ENCODE data around the gene TECPR2. TPM values are rescaled to one million over a fixed set of nuclear protein-coding genes. Genes with fewer than 3 reads are reported as not detected.
A peak's percentile ranks its signal among the peaks of the same experiment; 100 is the strongest.

The TECPR2 gene
- total and polyA plus RNA-seq, 2 of the 13 experiments (the other 11 are each of a cell fraction or from before 2014, with no cell fraction given) = 3.5 to 5.7 TPM

DNA sequence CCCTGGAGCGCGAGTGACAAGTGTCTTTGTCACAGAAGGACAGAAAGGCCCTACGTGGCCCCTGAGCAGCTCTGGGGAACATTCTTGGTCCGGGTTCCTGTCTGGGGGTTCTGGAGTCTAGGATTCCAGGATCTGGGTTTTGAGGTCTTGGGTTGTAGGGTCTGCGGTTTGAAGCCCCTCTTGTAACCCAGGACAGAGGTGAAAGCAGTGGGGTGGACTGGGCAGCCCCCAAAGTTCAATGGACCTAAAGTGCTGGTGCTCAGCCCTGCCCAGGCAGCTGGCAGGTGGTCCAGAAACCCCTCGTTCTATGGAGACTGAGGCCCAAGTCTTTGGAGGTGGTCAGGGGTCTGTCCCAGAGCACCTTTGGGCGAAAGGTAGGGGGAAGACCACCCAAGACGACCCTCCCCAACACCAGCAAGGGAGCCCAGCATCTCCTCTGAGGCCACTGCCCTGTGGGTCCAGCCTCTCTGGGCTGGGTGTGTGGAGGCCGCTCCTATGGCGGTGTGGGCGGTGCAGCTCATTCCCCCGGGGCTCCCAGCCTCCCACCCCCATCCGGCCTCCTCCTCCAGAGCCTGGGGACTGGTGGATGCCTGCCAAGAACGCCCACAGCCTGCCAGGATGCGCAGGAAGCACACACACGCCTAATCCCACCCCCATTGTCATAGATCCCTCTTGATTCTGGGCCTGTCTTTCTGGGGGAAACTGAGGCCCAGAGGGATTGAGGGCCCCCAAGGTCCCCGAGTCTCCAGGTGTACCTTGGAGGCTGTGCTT, 177.0 kb downstream of the TECPR2 start (continued):
- TF ChIP-seq HNF1A (IDR thresholded peaks at IDR 0.05; ENCODE audit: low read depth) (no peak), HNF1A (CRISPR knock-in tag; IDR thresholded peaks at IDR 0.05; ENCODE audit: borderline replicate concordance) (0 out of 2 replicates have a peak, but pooled peaks have one; percentile 24), POLR2AphosphoS5 (IDR thresholded peaks at IDR 0.05; ENCODE audit: low read depth, low read length) (peak; percentile 61), NBN (conservative IDR thresholded peaks at IDR 0.05) (no peak), CHD2 (IDR thresholded peaks at IDR 0.05; ENCODE audit: low read depth, low read length) (no peak), ZNF17 (CRISPR knock-in tag; IDR thresholded peaks at IDR 0.05) (no peak), ELF1 (CRISPR knock-in tag; IDR thresholded peaks at IDR 0.05) (no peak), DMAP1 (CRISPR knock-in tag; IDR thresholded peaks at IDR 0.05) (no peak), JUNB (CRISPR knock-in tag; IDR thresholded peaks at IDR 0.05; ENCODE audit: borderline replicate concordance) (no peak), ZNF513 (CRISPR knock-in tag; conservative IDR thresholded peaks at IDR 0.05) (no peak), ZNF331 (CRISPR knock-in tag; IDR thresholded peaks at IDR 0.05) (0 out of 2 replicates have a peak, but pooled peaks have one; percentile 42), MED8 (CRISPR knock-in tag; IDR thresholded peaks at IDR 0.05; ENCODE audit: insufficient replicate concordance) (no peak), MLLT10 (CRISPR knock-in tag; IDR thresholded peaks at IDR 0.05) (no peak), BCL6 (CRISPR knock-in tag; IDR thresholded peaks at IDR 0.05) (no peak), EP300 (IDR thresholded peaks at IDR 0.05; ENCODE audit: low read depth in 2 of 2, low read length in 2 of 2) (no peak), EP300 (CRISPR knock-in tag; IDR thresholded peaks at IDR 0.05; ENCODE audit: borderline replicate concordance) (no peak)
- TF ChIP-seq, protein P1, sequence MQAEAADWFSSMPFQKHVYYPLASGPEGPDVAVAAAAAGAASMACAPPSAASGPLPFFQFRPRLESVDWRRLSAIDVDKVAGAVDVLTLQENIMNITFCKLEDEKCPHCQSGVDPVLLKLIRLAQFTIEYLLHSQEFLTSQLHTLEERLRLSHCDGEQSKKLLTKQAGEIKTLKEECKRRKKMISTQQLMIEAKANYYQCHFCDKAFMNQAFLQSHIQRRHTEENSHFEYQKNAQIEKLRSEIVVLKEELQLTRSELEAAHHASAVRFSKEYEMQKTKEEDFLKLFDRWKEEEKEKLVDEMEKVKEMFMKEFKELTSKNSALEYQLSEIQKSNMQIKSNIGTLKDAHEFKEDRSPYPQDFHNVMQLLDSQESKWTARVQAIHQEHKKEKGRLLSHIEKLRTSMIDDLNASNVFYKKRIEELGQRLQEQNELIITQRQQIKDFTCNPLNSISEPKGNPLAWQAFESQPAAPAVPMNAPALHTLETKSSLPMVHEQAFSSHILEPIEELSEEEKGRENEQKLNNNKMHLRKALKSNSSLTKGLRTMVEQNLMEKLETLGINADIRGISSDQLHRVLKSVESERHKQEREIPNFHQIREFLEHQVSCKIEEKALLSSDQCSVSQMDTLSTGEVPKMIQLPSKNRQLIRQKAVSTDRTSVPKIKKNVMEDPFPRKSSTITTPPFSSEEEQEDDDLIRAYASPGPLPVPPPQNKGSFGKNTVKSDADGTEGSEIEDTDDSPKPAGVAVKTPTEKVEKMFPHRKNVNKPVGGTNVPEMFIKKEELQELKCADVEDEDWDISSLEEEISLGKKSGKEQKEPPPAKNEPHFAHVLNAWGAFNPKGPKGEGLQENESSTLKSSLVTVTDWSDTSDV (CRISPR knock-in tag; IDR thresholded peaks at IDR 0.05) = no peak
- TF ChIP-seq, protein P2, sequence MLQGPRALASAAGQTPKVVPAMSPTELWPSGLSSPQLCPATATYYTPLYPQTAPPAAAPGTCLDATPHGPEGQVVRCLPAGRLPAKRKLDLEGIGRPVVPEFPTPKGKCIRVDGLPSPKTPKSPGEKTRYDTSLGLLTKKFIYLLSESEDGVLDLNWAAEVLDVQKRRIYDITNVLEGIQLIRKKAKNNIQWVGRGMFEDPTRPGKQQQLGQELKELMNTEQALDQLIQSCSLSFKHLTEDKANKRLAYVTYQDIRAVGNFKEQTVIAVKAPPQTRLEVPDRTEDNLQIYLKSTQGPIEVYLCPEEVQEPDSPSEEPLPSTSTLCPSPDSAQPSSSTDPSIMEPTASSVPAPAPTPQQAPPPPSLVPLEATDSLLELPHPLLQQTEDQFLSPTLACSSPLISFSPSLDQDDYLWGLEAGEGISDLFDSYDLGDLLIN (CRISPR knock-in tag; IDR thresholded peaks at IDR 0.05; ENCODE audit: borderline replicate concordance) = no peak
